GM18502 (cell line): ENCODE data around the gene FBXL3.
"Not testable (repeated sequence)": the region's sequence is repeated elsewhere in the genome, so short reads cannot be mapped to it uniquely, and the experiment has no call there.

Source experiments
- ATAC-seq: cut with Tn5 transposase; IDR thresholded peaks from one replicate; pipeline ENCODE4 v1.9.1; 2021; ENCODE audit warnings: mild to moderate bottlenecking; ENCODE audit not compliant: unreplicated experiment, poor library complexity

Gene FBXL3

GRCh38 chr13:76991796-76992547 is 35.0 kb downstream of the FBXL3 start, which contains the start of gene CLN5:
Gene CLN5, plus strand, starts transcription at chr13:76992081. Its CDS starts 18 bp downstream, at chr13:76992099.
- peak; percentile 94 for ATAC-seq

- peak; percentile 72 for ATAC-seq
These were observed 35.5 kb downstream of the FBXL3 start for GRCh38 chr13:76991432-76991795.

DNA sequence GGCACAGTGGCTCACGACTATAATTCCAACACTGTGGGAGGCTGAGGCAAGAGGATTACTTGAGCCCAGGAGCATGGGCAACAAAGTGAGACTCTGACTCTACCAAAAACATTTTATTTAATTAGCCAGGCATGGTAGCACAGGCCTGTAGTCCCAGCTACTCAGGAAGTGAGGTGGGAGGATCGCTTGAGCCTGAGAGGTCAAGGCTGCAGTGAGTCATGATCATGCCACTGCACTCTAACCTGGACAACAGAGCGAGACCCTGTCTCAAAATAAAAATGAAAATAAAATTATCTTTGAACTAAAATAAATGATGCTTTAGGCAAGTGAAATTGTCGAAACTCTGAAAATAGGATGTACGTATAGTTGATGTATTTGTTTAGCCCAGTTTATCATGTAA is 43.3 kb downstream of the FBXL3 start:
- no peak for ATAC-seq

DNA sequence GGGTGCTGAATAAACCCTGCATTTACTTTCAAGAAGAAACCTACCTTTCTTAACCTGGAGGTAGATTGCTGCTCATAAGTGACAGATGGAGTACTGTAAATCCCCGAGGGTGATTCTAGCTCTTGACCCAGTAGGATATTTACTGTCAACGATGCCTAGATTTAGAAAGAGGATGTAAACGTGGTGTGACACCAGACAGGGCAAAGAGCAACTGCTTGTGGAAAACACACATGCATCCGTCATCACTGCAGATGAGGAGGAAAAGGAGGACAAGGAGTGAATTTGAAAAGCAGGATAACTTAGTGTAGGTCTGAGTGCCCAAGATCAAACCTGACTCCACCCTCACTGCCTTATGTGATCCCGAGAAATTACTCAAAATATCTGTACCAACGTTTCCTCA is 44.9 kb downstream of the FBXL3 start:
- no peak for ATAC-seq

DNA sequence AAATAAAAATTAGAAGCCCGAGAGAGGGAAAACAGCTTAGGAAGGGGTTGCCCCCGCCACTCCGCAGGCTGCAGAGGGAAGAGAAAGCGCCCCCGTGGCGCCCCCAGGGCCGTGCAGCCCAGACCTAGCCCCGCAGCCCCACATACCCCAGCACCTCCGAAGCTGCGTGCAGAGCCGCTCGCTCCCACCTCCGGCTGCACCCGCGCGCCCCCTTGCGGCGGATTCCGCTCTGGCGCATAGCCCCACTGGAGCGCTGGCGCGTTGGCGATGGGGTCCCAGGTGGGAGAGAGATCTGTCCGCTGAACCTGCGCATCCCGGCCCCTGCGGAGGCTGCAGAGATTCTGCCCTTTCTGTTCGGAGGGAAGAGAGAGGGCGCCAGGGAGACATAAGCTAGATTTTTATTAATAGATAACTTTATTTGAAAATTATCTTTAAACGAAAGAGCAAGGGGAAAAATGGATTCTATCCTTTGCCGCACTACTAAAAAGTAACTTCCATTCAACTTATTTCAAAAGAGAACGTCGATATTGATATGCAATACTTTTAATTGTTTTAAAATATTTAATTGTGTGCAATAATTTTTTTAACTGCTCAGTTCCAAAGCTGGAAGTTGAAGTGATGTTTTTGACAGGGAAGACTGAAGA is 46.8 kb downstream of the FBXL3 start:
- peak; percentile 99 for ATAC-seq

GRCh38 chr13:76976929-76977328 is 50.0 kb downstream of the FBXL3 start:
- ATAC-seq, result no peak

DNA sequence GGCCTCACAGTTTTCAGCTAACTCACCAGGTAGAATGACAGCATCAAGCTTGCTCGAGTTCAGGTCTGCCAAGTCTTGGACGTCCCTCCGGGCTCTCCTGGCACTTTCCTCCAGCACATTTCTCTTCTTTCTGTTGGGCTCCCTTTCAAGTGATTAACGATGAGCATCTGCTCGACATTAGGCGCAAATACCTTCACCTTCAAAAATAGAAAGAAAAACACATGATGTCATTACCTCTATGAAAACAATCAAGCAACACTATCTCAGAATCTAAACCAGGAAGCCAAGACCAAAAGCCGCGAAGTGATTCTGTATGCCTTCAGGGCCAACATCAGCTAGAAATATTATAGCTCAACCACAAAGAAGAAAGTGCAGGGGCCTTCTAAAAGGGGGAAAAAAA is 50.5 kb downstream of the FBXL3 start:
- ATAC-seq, result no peak

GRCh38 chr13:76975863-76976262 is 51.1 kb downstream of the FBXL3 start:
- no peak for ATAC-seq

DNA sequence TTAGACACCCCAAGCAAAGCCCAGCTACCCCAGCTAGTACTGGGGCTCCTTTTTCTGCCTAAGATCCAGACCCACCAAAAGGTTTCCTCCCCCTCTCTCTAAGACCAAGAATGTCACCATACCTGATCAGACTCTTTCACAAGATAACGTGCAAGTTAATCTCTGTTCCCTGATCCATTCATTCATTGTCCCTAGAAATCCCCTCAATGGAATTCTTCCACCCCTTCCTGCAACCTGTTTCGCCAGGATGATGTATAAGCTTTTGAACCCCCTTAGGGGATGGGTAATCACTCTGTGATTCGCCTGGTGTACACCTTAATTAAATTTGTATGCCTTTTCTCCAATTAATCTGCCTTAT is 52.4 kb downstream of the FBXL3 start:
- no peak for ATAC-seq

DNA sequence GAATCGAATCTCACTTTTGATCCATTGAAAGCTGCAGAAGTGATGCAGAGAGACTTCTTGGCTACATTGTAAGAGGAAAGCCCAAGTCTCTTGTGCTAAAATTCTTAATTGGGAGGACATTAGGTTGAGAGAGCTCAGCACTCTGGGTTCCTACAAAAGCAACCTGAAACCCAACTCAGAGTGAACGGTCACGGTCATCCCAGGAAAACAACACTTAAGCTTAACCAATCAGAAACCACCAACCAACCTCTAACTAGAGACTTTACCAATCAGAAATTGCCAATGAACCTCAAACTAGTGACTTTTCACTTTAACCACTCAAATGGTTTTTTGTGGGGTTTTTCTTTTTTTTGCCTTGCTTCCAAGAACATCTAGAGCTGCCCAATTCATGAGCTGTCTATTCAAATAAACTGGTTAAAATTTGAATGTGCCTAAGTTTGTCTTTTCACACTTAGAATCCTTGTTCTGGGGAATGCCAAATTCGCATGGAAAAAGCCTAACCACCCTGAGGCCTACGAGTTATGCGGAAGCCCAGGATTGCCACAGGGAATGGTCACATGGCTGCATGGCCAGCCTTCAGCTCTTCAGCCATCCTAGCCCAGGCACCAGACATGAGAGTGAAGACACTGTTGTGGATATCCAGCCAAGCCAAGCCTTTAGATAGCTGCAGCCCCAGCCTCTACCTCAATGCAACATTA is 52.9 kb downstream of the FBXL3 start:
- ATAC-seq, result no peak

DNA sequence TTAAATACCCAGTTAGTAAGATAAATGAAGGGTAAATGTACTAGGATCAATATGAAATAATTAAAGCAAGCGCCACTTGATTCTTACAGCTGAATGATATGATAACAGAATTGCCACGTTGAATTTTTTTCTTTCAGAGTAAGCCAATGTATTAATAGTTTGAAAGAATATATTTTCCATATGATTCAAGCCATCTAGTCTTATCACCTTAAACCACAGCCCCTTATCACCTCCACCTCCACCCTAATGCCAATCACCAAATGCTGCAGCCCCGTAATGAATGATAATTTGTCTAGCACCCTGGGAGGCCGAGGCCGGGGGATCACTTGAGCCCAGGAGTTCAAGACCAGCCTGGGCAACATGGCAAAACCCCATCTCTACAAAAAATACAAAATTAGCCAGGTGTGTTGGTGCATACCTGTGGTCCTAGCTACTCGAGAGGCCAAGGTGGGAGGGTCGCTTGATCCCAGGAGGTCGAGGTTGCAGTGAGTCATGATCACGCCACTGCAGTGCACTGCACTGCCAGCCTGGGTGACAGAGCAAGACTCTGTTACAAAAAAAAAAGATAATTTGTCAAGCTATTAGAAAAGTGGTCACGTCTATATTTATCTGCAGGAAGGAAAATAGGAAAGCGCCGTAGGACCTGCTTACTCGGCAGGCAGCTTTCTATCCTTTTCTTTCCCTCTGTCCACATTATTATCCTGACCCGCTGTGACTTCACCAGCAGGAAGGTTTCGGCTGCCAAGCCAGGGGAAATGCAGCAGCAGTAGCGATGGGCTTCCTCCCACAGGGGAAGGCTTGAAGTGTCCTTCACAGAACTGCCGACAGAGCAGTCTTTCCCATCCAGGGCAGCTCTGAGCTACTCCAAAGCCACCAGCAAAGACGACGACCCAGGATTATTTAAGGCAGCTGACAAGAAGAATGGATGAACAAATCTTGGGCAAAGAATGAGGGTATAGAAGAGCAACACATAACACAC is 54.8 kb downstream of the FBXL3 start:
- no peak for ATAC-seq

DNA sequence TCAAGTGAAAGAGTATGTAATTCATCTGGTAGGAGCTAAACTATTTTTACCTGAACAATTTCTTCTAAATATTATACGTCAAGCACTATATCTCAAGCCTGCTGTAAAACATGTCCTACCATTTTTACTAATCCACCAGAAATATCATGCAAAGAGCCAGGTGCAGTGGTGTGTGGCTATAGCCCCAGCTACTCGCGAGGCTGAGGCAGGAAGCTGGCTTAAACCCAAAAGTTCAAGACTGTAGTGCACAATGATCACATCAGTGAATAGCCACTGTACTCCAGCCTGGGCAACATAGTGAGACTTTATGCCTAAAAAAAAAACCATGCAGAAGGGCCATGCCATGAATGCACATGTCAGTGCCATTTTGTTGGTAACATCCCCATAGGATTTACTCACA is 55.7 kb downstream of the FBXL3 start:
- ATAC-seq, result peak; percentile 81

GRCh38 chr13:76969488-76970365 is 57.2 kb downstream of the FBXL3 start:
- no peak for ATAC-seq

DNA sequence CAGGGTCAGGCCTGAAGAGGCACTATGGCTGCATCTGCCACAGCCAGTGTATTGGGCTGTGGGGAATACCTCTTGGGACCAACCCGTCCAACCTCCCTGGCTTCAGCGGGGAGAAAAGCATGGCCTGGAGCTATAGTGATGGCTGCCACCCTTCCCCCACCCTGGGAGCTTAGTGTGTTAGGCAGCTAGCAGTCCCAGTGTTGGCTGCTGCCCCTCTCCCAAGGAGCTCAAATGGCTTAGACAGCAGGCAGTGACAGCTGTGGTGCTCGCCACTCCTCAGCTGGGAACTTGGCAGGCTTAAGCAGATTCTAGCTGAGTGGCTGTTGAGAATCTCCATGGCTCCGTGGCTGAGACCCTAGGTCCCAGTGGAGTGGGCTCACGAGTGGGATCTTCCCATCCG is 58.9 kb downstream of the FBXL3 start:
- no peak for ATAC-seq

DNA sequence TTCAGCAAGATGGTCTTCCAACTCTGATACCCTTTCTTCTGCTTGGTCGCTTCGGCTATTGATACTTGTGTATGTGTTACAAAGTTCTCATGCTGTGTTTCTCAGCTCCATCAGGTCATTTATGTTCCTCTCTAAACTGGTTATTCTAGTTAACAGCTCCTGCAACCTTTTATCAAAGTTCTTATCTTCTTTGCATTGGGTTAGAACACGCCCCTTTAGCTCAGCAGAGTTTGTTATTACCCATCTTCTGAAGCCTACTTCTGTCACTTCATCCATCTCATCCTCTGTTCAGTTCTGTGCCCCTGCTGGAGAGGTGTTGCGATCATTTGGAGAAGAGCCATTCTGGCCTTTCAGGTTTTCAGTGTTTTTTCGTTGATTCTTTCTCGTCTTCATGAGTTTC is 59.9 kb downstream of the FBXL3 start:
- no peak for ATAC-seq

DNA sequence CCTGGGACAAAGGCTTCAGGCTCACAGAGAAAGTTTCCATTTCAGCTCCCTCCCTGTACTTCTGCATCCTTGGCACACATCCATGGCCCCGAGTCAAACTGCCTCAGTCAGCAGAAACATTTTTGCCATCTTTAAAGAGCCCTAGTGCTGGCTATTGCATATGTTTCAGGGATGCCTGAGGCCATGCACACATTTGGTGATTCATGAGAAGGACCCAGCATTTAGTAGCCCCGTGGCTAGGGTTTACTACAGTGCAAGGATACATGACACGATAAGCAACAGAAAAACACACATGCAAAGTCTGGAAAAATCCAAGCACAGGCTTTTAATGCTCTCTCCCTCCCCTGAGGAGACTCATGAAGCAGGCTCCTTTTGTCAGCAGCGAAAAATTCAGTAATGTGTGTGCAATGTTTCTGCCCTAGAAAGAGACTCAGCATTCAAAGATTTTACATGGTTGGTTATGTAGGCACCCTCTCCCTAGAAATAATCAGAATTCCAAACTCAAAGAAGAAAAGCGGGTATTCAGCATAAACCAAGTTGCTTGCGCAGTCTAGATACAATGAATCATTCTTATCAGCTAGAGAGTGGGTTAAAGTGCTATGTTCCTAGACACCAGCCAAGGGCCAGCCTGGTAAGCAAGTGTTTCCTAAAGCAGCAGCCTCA is 61.1 kb downstream of the FBXL3 start:
- ATAC-seq, result no peak

- not testable (repeated sequence) for ATAC-seq
These were observed 67.2 kb downstream of the FBXL3 start for GRCh38 chr13:76959734-76960133.

DNA sequence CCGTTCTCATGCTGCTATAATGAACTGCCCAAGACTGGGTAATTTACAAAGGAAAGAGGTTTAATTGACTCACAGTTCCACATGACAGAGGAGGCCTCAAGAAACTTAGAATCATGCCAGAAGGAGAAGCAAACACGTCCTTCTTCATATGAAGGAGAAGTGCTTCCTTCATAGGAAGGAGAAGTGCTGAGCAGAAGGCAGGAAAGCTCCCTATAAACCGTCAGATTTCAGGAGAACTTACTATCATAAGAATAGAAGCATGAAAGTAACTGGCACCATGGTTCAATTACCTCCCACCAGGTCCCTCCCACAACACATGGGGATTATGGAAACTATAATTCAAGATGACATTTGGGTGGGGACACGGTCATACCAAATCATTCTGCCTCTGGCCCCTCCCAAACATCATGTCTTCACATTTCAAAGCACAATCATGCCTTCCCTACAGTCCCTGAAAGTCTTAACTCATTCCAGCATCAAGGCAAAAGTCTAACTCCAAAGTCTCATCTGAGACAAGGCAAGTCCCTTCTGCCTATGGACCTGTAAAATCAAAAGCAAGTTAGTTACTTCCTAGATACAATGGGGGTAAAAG is 68.0 kb downstream of the FBXL3 start:
- ATAC-seq, result no peak

DNA sequence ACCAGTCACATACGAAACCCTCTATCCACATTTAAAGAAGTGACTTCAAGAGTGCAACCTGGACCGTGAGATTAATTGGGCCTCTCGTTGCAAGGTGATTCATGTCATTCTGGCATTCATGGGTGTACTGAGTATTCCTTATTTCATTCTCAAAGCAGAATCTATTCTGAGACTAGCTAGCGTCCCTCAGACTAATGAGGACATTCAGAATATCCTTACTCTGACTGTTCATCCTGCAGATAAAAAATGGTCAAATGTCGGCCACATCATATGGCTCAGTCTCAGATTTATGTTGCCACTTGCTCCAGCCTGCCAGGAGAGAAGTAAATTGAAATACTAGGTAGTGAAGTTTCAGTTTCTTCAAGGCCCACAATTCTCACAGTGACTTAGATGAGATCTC is 71.3 kb downstream of the FBXL3 start:
- ATAC-seq, result no peak
